Measurements from ENCODE around the gene FNDC11. TPM values are rescaled to one million over a fixed set of nuclear protein-coding genes. Genes with fewer than 3 reads are reported as not detected.
A peak's percentile ranks its signal among the peaks of the same experiment; 100 is the strongest.

FNDC11 gene
- total RNA-seq, 1 donor: 0.84 TPM

DNA sequence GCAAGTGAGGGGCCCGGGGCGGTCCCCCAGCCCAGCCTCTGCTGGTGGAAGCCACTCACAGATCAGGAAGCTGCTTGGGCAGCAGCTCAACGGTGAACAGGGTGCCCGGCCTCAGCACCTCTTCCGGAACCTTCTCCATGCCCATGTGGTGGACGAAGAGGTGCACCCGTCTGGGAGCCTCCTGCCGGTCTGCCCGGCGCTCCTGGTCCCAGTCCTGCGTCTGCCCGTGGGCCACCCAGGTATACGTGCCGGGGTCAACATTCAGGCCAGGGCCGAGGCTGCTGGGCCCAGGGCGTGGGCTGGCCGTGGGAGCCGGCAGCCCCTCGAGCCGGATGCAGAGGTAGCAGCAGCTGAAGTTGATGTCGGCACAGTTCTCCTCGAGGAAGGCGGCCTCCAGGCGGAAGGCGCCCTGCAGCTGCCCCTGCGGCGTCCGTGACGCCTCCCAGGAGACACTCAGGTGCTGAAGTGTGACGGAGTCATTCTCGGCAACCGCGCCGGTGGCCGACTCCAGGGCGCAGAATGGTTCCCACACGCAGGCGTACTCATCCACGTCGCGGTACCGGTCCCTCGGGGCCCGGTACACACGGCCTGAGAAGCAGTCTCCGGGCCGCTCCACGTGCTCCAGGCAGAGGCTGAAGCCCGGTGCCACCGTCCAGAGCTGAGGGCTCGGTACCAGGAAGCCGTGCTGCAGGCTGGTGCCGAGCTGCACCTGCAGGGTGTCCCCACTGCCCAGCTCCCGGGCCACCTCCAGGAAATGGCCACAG, 8.7 kb downstream of the FNDC11 start:
- Histone ChIP-seq H3K4me3 (ENCODE audit: low read length) (no peak overlapping the region), H3K27me3 (ENCODE audit: insufficient read depth, low read length) (no peaks in the 10 kb centered on the region), H3K9me3 (ENCODE audit: low read depth, low read length) (no peaks in the 10 kb centered on the region), H3K4me1 (ENCODE audit: insufficient read depth, low read length) (peaks cover 12% of the 10 kb centered on the region)

DNA sequence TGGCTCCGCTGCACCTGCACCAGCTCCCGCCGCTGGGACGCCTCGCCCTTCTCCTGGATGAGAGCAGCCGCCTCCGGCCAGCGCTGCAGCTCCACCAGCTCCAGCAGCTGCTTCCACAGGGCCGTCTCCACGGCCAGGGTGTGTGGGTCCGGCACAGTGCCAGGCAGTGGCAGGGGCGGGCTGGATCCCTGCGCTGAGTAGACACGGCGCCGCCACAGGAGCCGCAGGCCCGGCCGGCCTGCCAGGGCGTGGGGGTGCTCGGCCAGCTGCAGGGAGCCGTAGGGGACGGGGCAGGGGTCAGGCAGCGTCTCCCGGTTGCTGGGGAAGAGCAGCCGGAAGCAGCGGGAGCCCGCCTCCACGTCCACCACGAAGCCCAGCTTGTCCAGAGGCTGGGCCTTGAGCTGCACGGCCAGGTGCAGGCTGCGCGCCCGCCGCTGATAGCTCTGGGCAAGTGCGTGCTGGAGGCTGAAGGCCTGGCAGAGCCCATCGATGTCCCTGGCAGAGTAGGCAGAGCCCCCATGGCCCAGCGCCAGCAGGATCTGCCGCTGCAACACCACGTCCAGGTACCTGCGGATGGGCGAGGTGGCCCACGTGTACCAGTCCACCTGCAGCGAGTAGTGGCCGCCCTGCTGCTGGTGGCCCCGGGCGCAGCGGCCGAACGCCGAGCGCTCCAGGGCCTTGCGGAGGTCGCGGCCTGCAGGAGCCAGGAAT, 9.4 kb downstream of the FNDC11 start:
- Histone ChIP-seq H3K27me3 (ENCODE audit: insufficient read depth, low read length) (no peaks in the 10 kb centered on the region), H3K9me3 (ENCODE audit: low read depth, low read length) (no peaks in the 10 kb centered on the region), H3K4me3 (ENCODE audit: low read length) (no peak overlapping the region), H3K4me1 (ENCODE audit: insufficient read depth, low read length) (peaks cover 19% of the 10 kb centered on the region)

DNA sequence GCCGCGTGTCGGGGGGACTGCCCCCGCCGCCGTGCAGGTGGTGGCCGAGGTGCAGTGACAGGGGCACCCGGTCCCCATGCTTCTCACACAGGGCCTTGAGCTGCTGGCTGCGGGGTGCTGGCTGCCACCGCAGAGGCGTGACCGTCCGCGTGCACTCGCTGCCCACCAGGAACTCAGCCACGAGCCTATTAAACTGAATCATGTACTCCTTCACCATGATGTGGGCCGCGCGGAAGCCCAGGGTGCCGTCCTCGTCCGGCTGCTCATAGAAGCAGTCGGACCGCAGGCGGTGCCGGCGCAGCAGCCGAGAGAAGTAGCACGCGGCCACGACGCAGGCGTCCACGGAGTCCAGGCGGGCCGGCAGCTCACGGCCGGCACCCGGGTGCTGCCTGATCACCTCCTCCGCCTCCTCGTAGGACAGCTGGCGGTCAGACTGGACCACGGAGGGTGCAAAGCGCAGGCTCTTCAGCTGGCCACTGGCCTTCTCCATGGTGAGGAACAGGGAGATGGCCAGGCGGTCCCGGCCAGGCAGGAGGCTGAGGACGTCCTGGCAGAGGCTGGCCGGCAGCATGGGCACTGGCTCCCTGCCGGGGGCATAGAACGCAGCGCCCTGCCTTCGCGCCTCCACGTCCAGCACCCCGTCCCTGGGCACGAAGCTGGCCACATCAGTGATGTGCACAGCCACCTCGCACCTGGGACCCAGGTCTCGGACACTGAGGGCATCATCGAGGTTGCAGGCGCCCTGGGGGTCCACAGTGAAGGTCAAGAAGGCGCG, 10.3 kb downstream of the FNDC11 start:
- no peak overlapping the region for H3K4me3 ChIP-seq (ENCODE audit: low read length)
- H3K9me3 ChIP-seq (ENCODE audit: low read depth, low read length): no peaks in the 10 kb centered on the region
- no peaks in the 10 kb centered on the region for H3K27me3 ChIP-seq (ENCODE audit: insufficient read depth, low read length)
- peaks cover 28% of the 10 kb centered on the region for H3K4me1 ChIP-seq (ENCODE audit: insufficient read depth, low read length)

DNA sequence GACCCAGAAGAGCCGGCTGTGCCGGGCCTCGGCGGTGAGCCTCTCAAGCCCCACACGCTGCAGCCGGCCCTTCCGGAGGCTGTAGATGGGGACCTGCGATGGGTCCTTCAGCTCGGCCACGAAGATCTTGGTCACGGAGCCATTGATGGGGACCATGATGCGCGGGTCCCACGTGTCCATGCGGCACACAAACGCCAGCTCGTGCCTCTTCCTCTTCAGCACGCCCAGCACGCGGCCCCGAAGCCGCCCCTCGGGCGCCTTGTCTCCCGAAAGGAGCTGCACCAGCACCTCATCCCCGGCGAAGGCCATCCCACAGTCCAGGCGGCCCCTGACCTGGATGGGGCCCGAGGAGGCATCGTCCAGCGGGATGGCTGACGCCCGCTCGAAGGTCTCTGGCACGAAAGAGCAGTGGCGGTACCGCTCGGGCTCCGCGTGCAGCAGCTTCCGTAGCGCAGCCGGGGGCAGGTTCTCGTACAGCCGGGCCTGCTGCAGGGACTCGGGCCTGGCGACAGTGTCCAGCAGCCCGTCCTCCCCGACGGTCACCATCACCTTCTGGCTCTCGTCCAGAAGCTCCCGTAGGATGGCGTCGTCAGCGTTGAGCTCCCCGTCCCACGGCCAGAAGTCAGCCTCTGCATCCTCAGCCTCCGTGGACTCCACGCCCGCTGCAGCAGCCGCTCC, 11.2 kb downstream of the FNDC11 start:
- H3K27me3 ChIP-seq (ENCODE audit: insufficient read depth, low read length): no peaks in the 10 kb centered on the region
- no peak overlapping the region for H3K4me3 ChIP-seq (ENCODE audit: low read length)
- peaks cover 34% of the 10 kb centered on the region for H3K4me1 ChIP-seq (ENCODE audit: insufficient read depth, low read length)
- no peaks in the 10 kb centered on the region for H3K9me3 ChIP-seq (ENCODE audit: low read depth, low read length)

DNA sequence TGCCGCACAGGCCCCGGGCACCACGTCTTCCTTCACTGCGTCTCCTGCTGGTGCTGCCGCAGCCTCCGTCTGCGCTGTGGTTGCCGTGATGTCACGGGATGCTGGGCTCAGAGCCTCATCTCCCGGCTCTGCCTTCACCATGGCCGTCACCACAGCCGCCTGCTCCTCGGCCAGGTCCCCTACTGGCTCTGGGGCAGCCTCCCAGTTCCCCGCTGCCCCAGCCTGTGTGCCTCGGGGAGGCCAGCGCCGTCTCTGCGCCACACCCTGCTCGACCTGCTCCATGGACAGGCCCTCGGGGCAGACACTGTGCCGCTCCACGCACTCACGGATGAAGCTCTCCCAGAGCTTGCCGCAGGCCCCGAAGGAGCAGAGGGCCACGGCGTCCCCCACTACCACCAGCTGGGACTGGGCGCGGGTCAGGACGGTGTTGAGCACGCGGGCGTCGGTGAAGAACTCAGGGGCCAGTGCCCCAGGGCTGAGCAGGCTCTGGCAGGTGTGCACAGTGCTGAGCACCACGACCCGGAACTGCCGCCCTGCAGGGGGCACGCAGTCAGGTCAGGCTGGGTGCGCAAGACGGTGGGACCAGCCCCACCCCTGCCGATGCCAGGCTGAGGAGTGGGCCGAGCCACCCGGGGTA, 11.9 kb downstream of the FNDC11 start:
- H3K9me3 ChIP-seq (ENCODE audit: low read depth, low read length): no peaks in the 10 kb centered on the region
- no peaks in the 10 kb centered on the region for H3K27me3 ChIP-seq (ENCODE audit: insufficient read depth, low read length)
- H3K4me3 ChIP-seq (ENCODE audit: low read length): no peak overlapping the region

DNA sequence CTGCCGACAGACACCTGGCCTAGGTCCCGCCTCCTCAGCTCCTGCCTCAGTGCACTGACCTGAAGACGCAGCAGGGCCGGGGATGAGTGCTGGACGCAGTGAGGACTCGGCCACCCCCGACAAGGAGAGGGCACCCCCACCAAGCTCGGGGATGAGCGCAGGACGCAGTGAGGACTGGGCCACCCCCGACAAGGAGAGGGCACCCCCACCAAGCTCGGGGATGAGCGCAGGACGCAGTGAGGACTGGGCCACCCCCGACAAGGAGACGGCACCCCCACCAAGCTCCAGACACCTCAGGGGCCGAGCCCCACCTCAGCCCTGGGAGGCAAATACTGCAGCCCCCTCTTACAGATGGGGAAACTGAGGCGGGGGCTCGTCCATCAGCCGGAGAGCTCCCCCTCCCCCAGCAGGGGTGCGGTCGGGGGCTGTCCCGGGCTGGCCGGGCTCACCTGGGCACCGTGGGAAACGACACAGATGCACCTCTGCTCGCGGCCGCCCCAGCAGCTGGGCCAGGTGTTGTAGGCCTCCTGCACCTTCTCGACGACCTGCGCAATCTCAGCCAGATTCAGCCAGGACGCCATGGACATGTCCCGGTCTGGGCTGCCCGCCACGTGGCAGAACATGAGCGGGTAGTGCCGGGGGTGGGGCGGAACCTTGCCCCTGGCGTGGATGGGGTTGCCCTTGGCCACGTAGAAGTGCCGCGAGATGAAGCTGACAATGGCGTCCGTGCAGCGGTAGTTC, 12.6 kb downstream of the FNDC11 start:
- Histone ChIP-seq H3K4me1 (ENCODE audit: insufficient read depth, low read length) (peaks cover 34% of the 10 kb centered on the region), H3K4me3 (ENCODE audit: low read length) (no peak overlapping the region), H3K27me3 (ENCODE audit: insufficient read depth, low read length) (no peaks in the 10 kb centered on the region), H3K9me3 (ENCODE audit: low read depth, low read length) (no peaks in the 10 kb centered on the region)

More for the DNA sequence above, 11.9 kb downstream of the FNDC11 start:
- H3K4me1 ChIP-seq (ENCODE audit: insufficient read depth, low read length): peaks cover 34% of the 10 kb centered on the region

DNA sequence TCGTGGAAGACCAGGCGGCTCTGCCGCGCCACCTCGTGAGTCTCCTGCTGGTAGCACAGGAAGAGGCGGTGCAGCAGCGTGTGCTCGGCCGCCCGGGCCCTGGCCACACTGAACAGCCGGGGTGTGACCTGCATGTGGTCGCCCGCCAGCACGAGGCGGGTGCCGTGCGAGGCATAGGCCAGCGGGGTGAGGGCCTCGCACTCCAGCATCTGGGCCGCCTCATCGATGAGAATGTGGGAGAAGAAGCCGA, 13.1 kb downstream of the FNDC11 start:
- Histone ChIP-seq H3K4me1 (ENCODE audit: insufficient read depth, low read length) (peaks cover 34% of the 10 kb centered on the region), H3K4me3 (ENCODE audit: low read length) (no peak overlapping the region), H3K27me3 (ENCODE audit: insufficient read depth, low read length) (no peaks in the 10 kb centered on the region), H3K9me3 (ENCODE audit: low read depth, low read length) (no peaks in the 10 kb centered on the region)

DNA sequence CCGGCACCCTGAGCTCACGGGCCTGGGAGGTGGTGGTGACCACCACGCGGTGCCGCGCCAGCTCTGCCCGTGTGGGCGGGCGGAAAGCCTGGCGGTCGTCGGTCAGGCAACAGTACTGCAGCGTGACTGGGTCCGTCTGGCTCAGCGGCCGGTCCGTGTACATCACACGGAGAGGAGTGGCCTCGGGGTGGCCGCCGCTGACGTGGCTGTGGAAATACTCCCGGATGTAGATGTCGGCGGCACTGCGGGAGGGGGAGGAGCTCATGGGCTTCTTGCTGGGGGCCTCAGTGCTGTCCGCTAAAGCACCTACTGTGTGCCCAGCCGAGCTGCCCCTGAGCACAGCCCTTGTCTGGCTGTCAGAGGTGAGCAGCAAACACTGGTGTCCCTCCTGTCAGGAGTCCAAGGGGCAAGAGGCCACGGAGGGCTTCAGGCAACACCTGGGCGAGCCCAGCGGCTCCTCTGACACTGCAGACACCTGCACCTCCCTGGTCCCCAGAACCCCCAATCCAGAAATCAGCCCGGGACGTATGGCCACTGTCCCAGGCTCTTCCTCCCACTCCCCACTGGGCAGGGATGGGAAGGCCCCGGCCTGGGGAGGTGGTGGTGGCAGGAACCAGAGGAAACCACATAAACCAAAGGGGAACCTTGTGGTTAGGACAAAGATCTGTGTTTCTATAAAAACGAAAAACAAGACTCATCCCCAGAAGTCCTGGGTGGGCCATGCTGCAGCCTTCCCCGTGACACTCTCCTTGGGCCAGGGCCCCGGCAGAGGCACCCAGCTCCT, 13.6 kb downstream of the FNDC11 start:
- H3K4me1 ChIP-seq (ENCODE audit: insufficient read depth, low read length): peaks cover 38% of the 10 kb centered on the region
- H3K27me3 ChIP-seq (ENCODE audit: insufficient read depth, low read length): no peaks in the 10 kb centered on the region
- H3K4me3 ChIP-seq (ENCODE audit: low read length): peak overlapping the region; percentile 25
- H3K9me3 ChIP-seq (ENCODE audit: low read depth, low read length): no peaks in the 10 kb centered on the region

DNA sequence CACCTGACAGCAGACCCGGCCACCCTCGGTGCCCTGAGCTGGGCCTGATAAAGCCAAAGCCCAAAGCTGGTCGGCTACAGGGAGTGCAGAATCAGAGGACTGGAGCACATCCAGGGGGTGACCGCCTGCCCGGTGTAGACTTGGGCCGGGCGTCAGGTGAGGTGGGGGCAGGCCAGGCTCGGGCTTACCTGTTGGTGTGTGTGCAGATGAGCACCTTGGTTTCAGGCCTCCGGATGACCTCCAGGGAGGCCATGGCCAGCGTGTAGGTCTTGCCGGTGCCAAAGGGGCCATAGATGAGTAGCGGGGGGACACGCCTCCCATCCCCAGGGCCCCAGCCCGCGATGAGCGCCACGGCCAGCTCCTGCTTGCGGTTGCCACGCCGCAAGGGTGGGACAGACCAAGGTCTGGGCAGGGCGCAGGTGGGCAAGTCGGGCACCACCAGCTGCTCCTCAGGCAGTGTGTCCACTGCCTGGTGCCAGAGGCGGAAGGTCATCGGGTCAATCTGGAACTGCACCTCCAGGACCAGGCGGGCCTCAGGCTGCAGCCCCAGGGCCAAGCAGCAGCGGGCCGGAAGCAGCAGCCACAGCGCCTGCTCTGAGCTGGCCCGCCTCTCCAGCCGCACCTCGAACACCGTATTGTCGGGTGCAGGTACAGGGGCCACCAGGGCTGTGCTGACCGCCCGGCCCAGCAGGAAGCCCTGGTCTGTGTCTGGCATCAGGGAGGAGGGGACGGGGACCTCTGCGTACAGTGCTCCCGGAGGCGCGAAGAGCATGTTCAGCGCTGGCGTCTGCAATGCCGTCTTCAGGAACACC, 14.4 kb downstream of the FNDC11 start:
- H3K4me3 ChIP-seq (ENCODE audit: low read length): peak overlapping the region; percentile 22
- H3K4me1 ChIP-seq (ENCODE audit: insufficient read depth, low read length): peaks cover 46% of the 10 kb centered on the region
- H3K27me3 ChIP-seq (ENCODE audit: insufficient read depth, low read length): no peaks in the 10 kb centered on the region
- no peaks in the 10 kb centered on the region for H3K9me3 ChIP-seq (ENCODE audit: low read depth, low read length)

DNA sequence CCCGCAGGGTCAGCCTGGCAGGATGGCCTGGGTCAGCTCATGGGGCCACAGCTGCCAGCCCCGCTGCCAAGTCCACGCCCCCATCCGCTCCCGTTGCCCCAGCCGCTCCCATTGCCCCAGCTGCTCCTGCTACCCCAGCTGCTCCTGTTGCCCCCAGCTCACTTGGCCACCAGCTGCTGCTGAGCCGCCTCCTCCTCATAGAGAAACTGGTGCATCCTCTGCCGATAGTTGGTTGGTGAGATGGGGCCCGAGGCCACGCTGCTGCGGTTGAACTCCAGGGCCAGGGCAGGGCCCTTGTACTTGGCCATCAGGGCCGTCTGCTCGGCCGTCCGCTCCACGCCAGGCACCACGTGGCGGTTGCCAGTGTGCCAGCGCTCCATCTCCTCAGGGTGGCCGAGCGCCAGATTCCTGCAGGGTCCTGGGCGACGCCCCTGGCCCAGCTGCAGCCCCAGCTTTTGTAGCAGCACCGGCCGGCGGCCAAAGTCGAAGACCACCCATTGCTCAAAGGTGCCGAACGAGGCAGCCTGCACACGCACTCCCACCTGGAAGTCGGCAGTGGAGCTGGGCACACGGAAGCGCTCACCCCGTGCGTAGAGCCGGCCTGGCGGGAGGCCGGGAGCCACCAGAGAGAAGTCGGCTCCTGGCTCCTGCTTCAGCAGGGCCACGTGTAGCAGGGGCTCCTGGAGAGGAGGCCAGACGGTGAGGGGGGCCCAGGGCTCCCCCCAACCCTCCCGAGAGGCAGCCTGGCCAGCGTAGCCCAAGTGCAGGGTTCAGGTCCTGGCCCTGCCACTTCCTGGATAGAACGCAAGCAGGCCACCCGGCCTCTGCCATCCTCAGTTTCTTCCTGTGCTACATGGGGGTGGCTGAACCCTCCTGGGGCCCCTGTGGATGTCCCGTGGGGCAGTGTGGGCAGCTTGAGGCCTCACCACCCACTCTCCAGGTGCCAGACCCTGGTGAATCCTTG, 15.3 kb downstream of the FNDC11 start:
- peaks cover 50% of the 10 kb centered on the region for H3K4me1 ChIP-seq (ENCODE audit: insufficient read depth, low read length)
- no peaks in the 10 kb centered on the region for H3K27me3 ChIP-seq (ENCODE audit: insufficient read depth, low read length)
- H3K4me3 ChIP-seq (ENCODE audit: low read length): no peak overlapping the region
- no peaks in the 10 kb centered on the region for H3K9me3 ChIP-seq (ENCODE audit: low read depth, low read length)

DNA sequence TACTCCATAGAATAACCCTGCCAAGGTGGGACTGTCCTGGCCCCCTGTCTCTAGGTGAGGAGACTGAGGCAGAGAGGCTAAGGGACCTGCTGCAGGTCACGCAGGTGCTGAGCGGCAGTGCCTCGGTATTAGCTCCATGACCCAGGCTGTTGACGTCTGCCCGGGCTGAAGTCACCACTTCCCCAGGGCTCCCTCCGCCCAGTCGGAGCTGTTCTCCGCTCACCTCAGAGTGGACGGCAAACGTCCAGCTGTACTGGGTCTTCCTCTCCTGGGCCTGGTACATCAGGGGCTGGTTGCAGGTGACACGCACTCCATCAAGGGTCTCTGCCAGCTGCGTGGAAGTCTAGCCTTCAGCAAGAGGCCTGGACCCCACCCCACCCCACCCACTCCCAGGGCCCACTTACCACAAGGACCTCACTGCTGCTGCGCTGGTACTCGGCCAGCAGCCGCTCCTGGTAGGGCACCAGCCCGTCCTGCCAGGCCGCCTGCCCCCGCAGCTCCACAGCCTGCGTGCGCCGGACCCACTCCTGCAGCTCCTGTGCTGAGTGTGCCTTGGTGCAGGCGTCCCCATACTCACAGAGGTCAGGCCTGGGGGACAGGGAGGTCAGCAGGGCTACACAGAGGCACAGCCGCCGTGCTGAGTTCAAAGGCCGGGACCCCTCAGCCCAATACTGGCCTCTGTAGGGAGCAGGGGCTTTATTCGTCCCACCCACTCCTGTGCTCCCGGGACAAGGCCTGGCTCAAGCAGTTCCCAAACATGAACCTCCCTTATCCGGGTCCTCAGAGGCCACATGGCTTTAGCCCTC, 16.5 kb downstream of the FNDC11 start:
- no peaks in the 10 kb centered on the region for H3K9me3 ChIP-seq (ENCODE audit: low read depth, low read length)
- H3K4me1 ChIP-seq (ENCODE audit: insufficient read depth, low read length): peaks cover 55% of the 10 kb centered on the region
- H3K27me3 ChIP-seq (ENCODE audit: insufficient read depth, low read length): no peaks in the 10 kb centered on the region
- H3K4me3 ChIP-seq (ENCODE audit: low read length): no peak overlapping the region

All from mononuclear cell (primary cell).